ENCODE measurements around the gene RAMP2.

DNA sequence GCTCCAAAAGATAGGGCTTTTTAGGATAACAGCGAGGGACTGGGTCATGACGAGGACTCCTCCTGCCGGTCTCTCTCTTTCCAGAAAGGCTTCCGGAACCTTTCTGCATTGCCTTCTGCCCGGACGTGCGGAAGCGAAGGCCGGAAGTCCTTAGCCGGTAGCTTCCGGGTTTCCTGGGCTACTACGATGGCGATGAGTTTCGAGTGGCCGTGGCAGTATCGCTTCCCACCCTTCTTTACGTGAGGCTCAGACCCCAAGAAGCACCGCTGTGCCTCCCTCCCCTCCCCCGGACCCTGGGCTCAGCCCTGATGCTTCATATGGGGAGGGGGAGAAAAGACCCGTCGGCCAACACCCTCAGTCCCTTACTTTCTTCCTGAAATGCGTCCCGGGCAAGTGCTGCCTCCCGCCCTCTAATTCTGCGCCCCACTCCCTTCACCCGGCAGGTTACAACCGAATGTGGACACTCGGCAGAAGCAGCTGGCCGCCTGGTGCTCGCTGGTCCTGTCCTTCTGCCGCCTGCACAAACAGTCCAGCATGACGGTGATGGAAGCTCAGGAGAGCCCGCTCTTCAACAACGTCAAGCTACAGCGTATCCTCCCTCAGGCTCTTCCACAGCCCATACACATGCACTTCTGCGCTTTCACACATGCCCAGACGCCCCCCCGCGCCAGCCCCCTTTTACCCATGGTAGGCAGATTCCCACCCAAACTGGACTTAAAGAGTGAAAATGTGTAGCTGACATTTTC is 12.4 kb downstream of the RAMP2 start, which contains the start of gene VPS25:
- TF ChIP-seq ZBTB7A (tag by site-specific recombination; IDR thresholded peaks at IDR 0.05; ENCODE audit: low read depth), result peak; percentile 74; the same call in 1 of the 2 replicates
- TF ChIP-seq, protein P1, sequence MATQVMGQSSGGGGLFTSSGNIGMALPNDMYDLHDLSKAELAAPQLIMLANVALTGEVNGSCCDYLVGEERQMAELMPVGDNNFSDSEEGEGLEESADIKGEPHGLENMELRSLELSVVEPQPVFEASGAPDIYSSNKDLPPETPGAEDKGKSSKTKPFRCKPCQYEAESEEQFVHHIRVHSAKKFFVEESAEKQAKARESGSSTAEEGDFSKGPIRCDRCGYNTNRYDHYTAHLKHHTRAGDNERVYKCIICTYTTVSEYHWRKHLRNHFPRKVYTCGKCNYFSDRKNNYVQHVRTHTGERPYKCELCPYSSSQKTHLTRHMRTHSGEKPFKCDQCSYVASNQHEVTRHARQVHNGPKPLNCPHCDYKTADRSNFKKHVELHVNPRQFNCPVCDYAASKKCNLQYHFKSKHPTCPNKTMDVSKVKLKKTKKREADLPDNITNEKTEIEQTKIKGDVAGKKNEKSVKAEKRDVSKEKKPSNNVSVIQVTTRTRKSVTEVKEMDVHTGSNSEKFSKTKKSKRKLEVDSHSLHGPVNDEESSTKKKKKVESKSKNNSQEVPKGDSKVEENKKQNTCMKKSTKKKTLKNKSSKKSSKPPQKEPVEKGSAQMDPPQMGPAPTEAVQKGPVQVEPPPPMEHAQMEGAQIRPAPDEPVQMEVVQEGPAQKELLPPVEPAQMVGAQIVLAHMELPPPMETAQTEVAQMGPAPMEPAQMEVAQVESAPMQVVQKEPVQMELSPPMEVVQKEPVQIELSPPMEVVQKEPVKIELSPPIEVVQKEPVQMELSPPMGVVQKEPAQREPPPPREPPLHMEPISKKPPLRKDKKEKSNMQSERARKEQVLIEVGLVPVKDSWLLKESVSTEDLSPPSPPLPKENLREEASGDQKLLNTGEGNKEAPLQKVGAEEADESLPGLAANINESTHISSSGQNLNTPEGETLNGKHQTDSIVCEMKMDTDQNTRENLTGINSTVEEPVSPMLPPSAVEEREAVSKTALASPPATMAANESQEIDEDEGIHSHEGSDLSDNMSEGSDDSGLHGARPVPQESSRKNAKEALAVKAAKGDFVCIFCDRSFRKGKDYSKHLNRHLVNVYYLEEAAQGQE (tag by site-specific recombination; IDR thresholded peaks at IDR 0.05), result no peak
- TF ChIP-seq ZNF521 (tag by site-specific recombination; IDR thresholded peaks at IDR 0.05), result no peak
- TF ChIP-seq FEZF1 (tag by site-specific recombination; IDR thresholded peaks at IDR 0.05), result no peak
- TF ChIP-seq, protein P2, sequence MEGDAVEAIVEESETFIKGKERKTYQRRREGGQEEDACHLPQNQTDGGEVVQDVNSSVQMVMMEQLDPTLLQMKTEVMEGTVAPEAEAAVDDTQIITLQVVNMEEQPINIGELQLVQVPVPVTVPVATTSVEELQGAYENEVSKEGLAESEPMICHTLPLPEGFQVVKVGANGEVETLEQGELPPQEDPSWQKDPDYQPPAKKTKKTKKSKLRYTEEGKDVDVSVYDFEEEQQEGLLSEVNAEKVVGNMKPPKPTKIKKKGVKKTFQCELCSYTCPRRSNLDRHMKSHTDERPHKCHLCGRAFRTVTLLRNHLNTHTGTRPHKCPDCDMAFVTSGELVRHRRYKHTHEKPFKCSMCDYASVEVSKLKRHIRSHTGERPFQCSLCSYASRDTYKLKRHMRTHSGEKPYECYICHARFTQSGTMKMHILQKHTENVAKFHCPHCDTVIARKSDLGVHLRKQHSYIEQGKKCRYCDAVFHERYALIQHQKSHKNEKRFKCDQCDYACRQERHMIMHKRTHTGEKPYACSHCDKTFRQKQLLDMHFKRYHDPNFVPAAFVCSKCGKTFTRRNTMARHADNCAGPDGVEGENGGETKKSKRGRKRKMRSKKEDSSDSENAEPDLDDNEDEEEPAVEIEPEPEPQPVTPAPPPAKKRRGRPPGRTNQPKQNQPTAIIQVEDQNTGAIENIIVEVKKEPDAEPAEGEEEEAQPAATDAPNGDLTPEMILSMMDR (tag by site-specific recombination; IDR thresholded peaks at IDR 0.05), result peak; percentile 79
- peak; percentile 83; the same call in 1 of the 2 replicates for TF ChIP-seq GLI4 (tag by site-specific recombination; IDR thresholded peaks at IDR 0.05)

Measured in HEK293 (cell line).